H9 (cell line): ENCODE results near the gene IL1RAPL2. TPM values are rescaled to one million over a fixed set of nuclear protein-coding genes. Genes with fewer than 3 reads are reported as not detected.

ENCODE experiments used
- DNase-seq: peaks from one replicate; pipeline ENCODE4 v3.0.0-alpha.2; 2017
- H2AFZ ChIP-seq: one replicate; pipeline ENCODE4 v1.6.1; 2013; ENCODE audit warnings: mild to moderate bottlenecking, low read length, control low read depth, moderate library complexity
- H2AK5ac ChIP-seq: 2 replicates; pipeline ENCODE4 v1.6.1; 2013; ENCODE audit warnings: low read length, control low read depth, mixed read lengths; ENCODE audit not compliant: insufficient read length
- H2BK120ac ChIP-seq: one replicate; pipeline ENCODE4 v1.6.1; 2013; ENCODE audit warnings: low read depth, mild to moderate bottlenecking, low read length, control low read depth, inconsistent platforms; ENCODE audit not compliant: poor library complexity, severe bottlenecking
- H2BK12ac ChIP-seq: 2 replicates; pipeline ENCODE4 v1.6.1; 2013; ENCODE audit warnings: low read length, control low read depth, mixed read lengths, low read depth; ENCODE audit not compliant: insufficient read length
- H2BK15ac ChIP-seq: 2 replicates; pipeline ENCODE4 v1.6.1; 2013; ENCODE audit warnings: low read depth, low read length, control low read depth
- H2BK20ac ChIP-seq: one replicate; pipeline ENCODE4 v1.6.1; 2013; ENCODE audit warnings: low read depth, mild to moderate bottlenecking, low read length, control low read depth, inconsistent platforms; ENCODE audit not compliant: poor library complexity, severe bottlenecking
- H2BK5ac ChIP-seq: 2 replicates; pipeline ENCODE4 v1.6.1; 2013; ENCODE audit warnings: low read length, control low read depth, mixed read lengths; ENCODE audit not compliant: insufficient read length
- H3K14ac ChIP-seq: 2 replicates; pipeline ENCODE4 v1.6.1; 2013; ENCODE audit warnings: low read length, control low read depth; ENCODE audit not compliant: insufficient read depth
- H3K18ac ChIP-seq: 2 replicates; pipeline ENCODE4 v1.6.1; 2013; ENCODE audit warnings: low read depth, mild to moderate bottlenecking, mixed read lengths, low read length, control low read depth; ENCODE audit not compliant: insufficient read length
- H3K23ac ChIP-seq: 2 replicates; pipeline ENCODE4 v1.6.1; 2013; ENCODE audit warnings: low read length, control low read depth, mixed read lengths, low read depth; ENCODE audit not compliant: insufficient read length
- H3K23me2 ChIP-seq: 2 replicates; pipeline ENCODE4 v1.6.1; 2013; ENCODE audit warnings: low read depth, mild to moderate bottlenecking, mixed read lengths, low read length, control low read depth; ENCODE audit not compliant: insufficient read length, poor library complexity, severe bottlenecking
- H3K27ac ChIP-seq: 2 replicates; pipeline ENCODE4 v1.5.1; 2013; ENCODE audit warnings: low read length, control low read depth, mixed read lengths, low read depth; ENCODE audit not compliant: insufficient read length
- H3K27me3 ChIP-seq: 2 replicates; pipeline ENCODE4 v1.6.1; 2013; ENCODE audit warnings: low read length, control low read depth, inconsistent platforms; ENCODE audit not compliant: insufficient read depth
- H3K4ac ChIP-seq: 2 replicates; pipeline ENCODE4 v1.6.1; 2013; ENCODE audit warnings: low read depth, mild to moderate bottlenecking, control low read depth, inconsistent platforms, low read length, moderate library complexity
- H3K4me1 ChIP-seq: 2 replicates; pipeline ENCODE4 v1.6.1; 2013; ENCODE audit warnings: low read length, control low read depth, inconsistent platforms; ENCODE audit not compliant: insufficient read depth
- H3K4me2 ChIP-seq: 2 replicates; pipeline ENCODE4 v1.6.1; 2013; ENCODE audit warnings: low read length, control low read depth, mixed read lengths; ENCODE audit not compliant: insufficient read length, insufficient read depth
- H3K56ac ChIP-seq: 2 replicates; pipeline ENCODE4 v1.6.1; 2013; ENCODE audit warnings: low read depth, mild to moderate bottlenecking, mixed read lengths, low read length, control low read depth; ENCODE audit not compliant: insufficient read length
- H3K79me1 ChIP-seq: 2 replicates; pipeline ENCODE4 v1.6.1; 2013; ENCODE audit warnings: low read depth, mild to moderate bottlenecking, moderate library complexity, low read length, control low read depth, inconsistent platforms; ENCODE audit not compliant: insufficient read depth, poor library complexity, severe bottlenecking
- H3K79me2 ChIP-seq: 2 replicates; pipeline ENCODE4 v1.6.1; 2013; ENCODE audit warnings: low read length, control low read depth, inconsistent platforms; ENCODE audit not compliant: insufficient read depth
- H3K9ac ChIP-seq: 2 replicates; pipeline ENCODE4 v1.6.1; 2013; ENCODE audit warnings: low read length, control low read depth, mixed read lengths; ENCODE audit not compliant: insufficient read length; ENCODE audit errors: extremely low read depth
- H3K9me3 ChIP-seq: one replicate; pipeline ENCODE4 v1.6.1; 2013; ENCODE audit warnings: low read depth, low read length, inconsistent platforms; ENCODE audit not compliant: control insufficient read depth
- H3T11ph ChIP-seq: one replicate; pipeline ENCODE4 v1.6.1; 2013; ENCODE audit warnings: mild to moderate bottlenecking, low read length, control low read depth, inconsistent platforms
- H4K20me1 ChIP-seq: one replicate; pipeline ENCODE4 v1.6.1; 2013; ENCODE audit not compliant: control insufficient read depth, insufficient read length, insufficient read depth
- H4K5ac ChIP-seq: 2 replicates; pipeline ENCODE4 v1.6.1; 2013; ENCODE audit warnings: low read depth, mild to moderate bottlenecking, mixed read lengths, low read length, control low read depth; ENCODE audit not compliant: insufficient read length
- H4K8ac ChIP-seq: replicated peaks from 2 replicates; pipeline ENCODE4 v1.6.1; 2013; ENCODE audit warnings: low read length, control low read depth, mixed read lengths, low read depth; ENCODE audit not compliant: insufficient read length
- H4K91ac ChIP-seq: 2 replicates; pipeline ENCODE4 v1.6.1; 2013; ENCODE audit warnings: low read depth, mild to moderate bottlenecking, moderate library complexity, mixed read lengths, low read length, control low read depth; ENCODE audit not compliant: insufficient read length
- H3K27ac Mint-ChIP-seq, 3 experiments: 2 replicates in 2 of 3; 3 replicates in 1 of 3; pipeline ENCODE4 v1.8.0; 2020 to 2021; ENCODE audit warnings: mixed read lengths in 3 of 3, mild to moderate bottlenecking in 1 of 3, moderate library complexity in 1 of 3
- H3K27me3 Mint-ChIP-seq: 2 replicates; pipeline ENCODE4 v1.8.0; 2021; ENCODE audit warnings: low read depth, mild to moderate bottlenecking, moderate library complexity, mixed read lengths
- H3K36me3 Mint-ChIP-seq, 3 experiments: 2 replicates in 2 of 3; 3 replicates in 1 of 3; pipeline ENCODE4 v1.8.0; 2020 to 2021; ENCODE audit warnings: low read depth in 3 of 3, mixed read lengths in 3 of 3; ENCODE audit not compliant: insufficient read depth in 1 of 3
- H3K4me1 Mint-ChIP-seq, 2 experiments: 2 replicates each; pipeline ENCODE4 v1.8.0; 2020; ENCODE audit warnings: mixed read lengths in 2 of 2
- H3K4me3 Mint-ChIP-seq, 2 experiments: 2 replicates in 1 of 2; 3 replicates in 1 of 2; pipeline ENCODE4 v1.8.0; 2020 to 2021; ENCODE audit warnings: mild to moderate bottlenecking in 2 of 2, mixed read lengths in 2 of 2, moderate library complexity in 1 of 2
- H3K9me3 Mint-ChIP-seq, 2 experiments: 2 replicates in 1 of 2; 3 replicates in 1 of 2; pipeline ENCODE4 v1.8.0; 2020; ENCODE audit warnings: mild to moderate bottlenecking in 2 of 2, mixed read lengths in 2 of 2, moderate library complexity in 1 of 2
- CTCF ChIP-seq: fragments of 200-600 bp; sonication (generic); conservative IDR thresholded peaks from 3 replicates; pipeline ENCODE4 v1.8.0; 2021; ENCODE audit warnings: antibody characterized with exemption, mild to moderate bottlenecking
- total RNA-seq: library from RNA; stranded (reverse); gene quantifications from 2 replicates; pipeline ENCODE4 v1.2.1, GENCODE V29; 2021

IL1RAPL2 gene
- total RNA-seq, 1 experiment from 2014 or later, result not detected

GRCh38 chrX:105773801-105774200 lies 1207.8 kb downstream of the IL1RAPL2 start:
- Histone ChIP-seq H2AK5ac (no peak overlapping the region), H2AFZ (no peak overlapping the region), H3T11ph (no peak overlapping the region), H3K4me1 (no peaks in the 10 kb centered on the region), H2BK5ac (no peak overlapping the region), H3K4me2 (no peak overlapping the region), H4K20me1 (no peaks in the 10 kb centered on the region), H3K27me3 (no peaks in the 10 kb centered on the region), H3K79me2 (no peaks in the 10 kb centered on the region), H2BK20ac (no peak overlapping the region), H3K9me3 (no peaks in the 10 kb centered on the region), H3K23me2 (no peaks in the 10 kb centered on the region), H4K5ac (no peak overlapping the region), H4K8ac (no peak overlapping the region), H3K14ac (no peak overlapping the region), H2BK12ac (no peak overlapping the region), H3K79me1 (no peaks in the 10 kb centered on the region), H4K91ac (no peak overlapping the region), H3K18ac (no peak overlapping the region), H3K56ac (no peak overlapping the region), H3K27ac (no peak overlapping the region), H3K9ac (no peak overlapping the region), H3K4ac (no peak overlapping the region), H2BK120ac (no peak overlapping the region), H3K23ac (no peak overlapping the region), H2BK15ac (no peak overlapping the region)
- TF ChIP-seq CTCF, result no peak
- peaks cover 0 to 41% of the 10 kb centered on the region in 2 experiments; a peak in 2 of 5 replicates for H3K9me3 Mint-ChIP-seq
- no peak overlapping the region for H3K4me3 Mint-ChIP-seq
- H3K27ac Mint-ChIP-seq, result no peak overlapping the region
- no peak for DNase-seq
- no peaks in the 10 kb centered on the region for H3K4me1 Mint-ChIP-seq
- peaks cover 0 to 6% (median 0%) of the 10 kb centered on the region in 3 experiments; a peak in 3 of 7 replicates for H3K36me3 Mint-ChIP-seq
- H3K27me3 Mint-ChIP-seq, result no peaks in the 10 kb centered on the region
